GM18502 (cell line): ENCODE data around the gene RERG.

Experiments
- ATAC-seq: cut with Tn5 transposase; IDR thresholded peaks from one replicate; pipeline ENCODE4 v1.9.1; 2021; ENCODE audit warnings: mild to moderate bottlenecking; ENCODE audit not compliant: unreplicated experiment, poor library complexity

RERG gene

GRCh38 chr12:15220915-15221885 lies at the start of gene RERG:
Gene RERG, minus strand, starts transcription at chr12:15221417. Its CDS starts 3,928 bp downstream, at chr12:15217489.
- peak; percentile 96 for ATAC-seq

GRCh38 chr12:15270591-15270990 lies 49.4 kb upstream of the RERG start:
- no peak for ATAC-seq

- ATAC-seq: peak; percentile 89
Measured at GRCh38 chr12:15268927-15269552, 47.8 kb upstream of the RERG start.

- no peak for ATAC-seq
Measured at GRCh38 chr12:15268309-15268708, 47.1 kb upstream of the RERG start.

GRCh38 chr12:15265875-15266274 lies 44.7 kb upstream of the RERG start:
- ATAC-seq: no peak

GRCh38 chr12:15256761-15257160 lies 35.5 kb upstream of the RERG start:
- ATAC-seq: no peak

GRCh38 chr12:15253990-15254389 lies 32.8 kb upstream of the RERG start:
- no peak for ATAC-seq

GRCh38 chr12:15244926-15245325 lies 23.7 kb upstream of the RERG start:
- ATAC-seq: no peak

- ATAC-seq: no peak
Measured at GRCh38 chr12:15244341-15244740, 23.1 kb upstream of the RERG start.

GRCh38 chr12:15243102-15243501 lies 21.9 kb upstream of the RERG start:
- no peak for ATAC-seq

GRCh38 chr12:15240898-15241297 lies 19.7 kb upstream of the RERG start:
- ATAC-seq: no peak

GRCh38 chr12:15234508-15234907 lies 13.3 kb upstream of the RERG start:
- ATAC-seq: no peak

- ATAC-seq: no peak
Measured at GRCh38 chr12:15234011-15234410, 12.8 kb upstream of the RERG start.

GRCh38 chr12:15232959-15233358 lies 11.7 kb upstream of the RERG start:
- ATAC-seq: no peak

- ATAC-seq: no peak
Measured at GRCh38 chr12:15231493-15231892, 10.3 kb upstream of the RERG start.

GRCh38 chr12:15230751-15231150 lies 9.5 kb upstream of the RERG start:
- no peak for ATAC-seq

- no peak for ATAC-seq
Measured at GRCh38 chr12:15230137-15230536, 8.9 kb upstream of the RERG start.

- ATAC-seq: no peak
Measured at GRCh38 chr12:15227004-15227679, 5.9 kb upstream of the RERG start.

GRCh38 chr12:15225863-15226218 lies 4.6 kb upstream of the RERG start:
- ATAC-seq: peak; percentile 48

GRCh38 chr12:15225136-15225862 lies 4.1 kb upstream of the RERG start:
- no peak for ATAC-seq
